H1 (cell line): ENCODE data around the gene BBS4. TPM values are rescaled to one million over a fixed set of nuclear protein-coding genes. Genes with fewer than 3 reads are reported as not detected.

Experiments used
- CTCF ChIA-PET: fragments of 300-600 bp; sonication (Branson Sonifier 250); formaldehyde crosslinking; loops from one replicate; lab custom pipeline; 2021; ENCODE audit not compliant: partially characterized antibody; lab: Charles Lee
- POLR2A ChIA-PET: fragments of 300-600 bp; sonication (Branson Sonifier 250); formaldehyde crosslinking; loops from one replicate; lab custom pipeline; 2021; ENCODE audit warnings: inconsistent platforms; ENCODE audit not compliant: partially characterized antibody; lab: Charles Lee
- DNase-seq, 2 experiments: peaks; one replicate each; pipeline versions ENCODE4 v3.0.0 to v3.0.0-alpha.2; 2010 to 2022; ENCODE audit warnings: low spot score in 2 of 2, low read depth in 1 of 2, mixed read lengths in 1 of 2
- FAIRE-seq: peaks from 2 replicates; lab custom pipeline; 2011; peaks lifted over from hg19 to GRCh38; lab: Jason Lieb, UNC
- H2AFZ ChIP-seq: 2 replicates; pipeline ENCODE4 v1.8.1; 2012; ENCODE audit warnings: low read length, inconsistent platforms
- H2AK5ac ChIP-seq: 2 replicates; pipeline ENCODE4 v1.6.1; 2013; ENCODE audit warnings: low read depth, low read length
- H2BK120ac ChIP-seq: replicated peaks from 2 replicates; pipeline ENCODE3; 2013; ENCODE audit warnings: low read depth, low read length, inconsistent platforms
- H2BK12ac ChIP-seq: 2 replicates; pipeline ENCODE4 v1.6.1; 2013; ENCODE audit warnings: low read depth, low read length
- H2BK15ac ChIP-seq: 2 replicates; pipeline ENCODE4 v1.6.1; 2013; ENCODE audit warnings: low read length
- H2BK20ac ChIP-seq: 2 replicates; pipeline ENCODE4 v1.6.1; 2013; ENCODE audit warnings: low read length
- H2BK5ac ChIP-seq: 2 replicates; pipeline ENCODE4 v1.6.1; 2013; ENCODE audit warnings: low read depth, low read length
- H3K14ac ChIP-seq: 2 replicates; pipeline ENCODE4 v1.6.1; 2013; ENCODE audit warnings: inconsistent platforms; ENCODE audit not compliant: insufficient read length
- H3K18ac ChIP-seq: 2 replicates; pipeline ENCODE4 v1.6.1; 2013; ENCODE audit warnings: low read length; ENCODE audit errors: extremely low read depth
- H3K23ac ChIP-seq: 2 replicates; pipeline ENCODE4 v1.6.1; 2013; ENCODE audit warnings: inconsistent platforms; ENCODE audit not compliant: insufficient read length
- H3K23me2 ChIP-seq: 2 replicates; pipeline ENCODE4 v1.6.1; 2013; ENCODE audit warnings: low read depth, low read length
- H3K27ac ChIP-seq: 2 replicates; pipeline ENCODE4 v1.6.1; 2011; ENCODE audit warnings: low read depth, low read length, inconsistent platforms
- H3K27me3 ChIP-seq, 4 experiments: replicated peaks in 1 of 4; 1 replicate in 1 of 4; 2 replicates in 3 of 4; pipeline versions ENCODE4 v1.6.1 to v1.8.1; 2011 to 2013; ENCODE audit warnings: low read length in 3 of 4, mild to moderate bottlenecking in 3 of 4, inconsistent platforms in 2 of 4, mixed read lengths in 2 of 4, moderate library complexity in 1 of 4; ENCODE audit not compliant: control insufficient read depth in 3 of 4, insufficient read depth in 3 of 4; ENCODE audit errors: extremely low read depth in 1 of 4
- H3K36me3 ChIP-seq, 4 experiments: 2 replicates each; pipeline versions ENCODE4 v1.6.1 to v1.8.1; 2011 to 2013; ENCODE audit warnings: mild to moderate bottlenecking in 4 of 4, low read length in 3 of 4, moderate library complexity in 2 of 4, control low read depth in 1 of 4, inconsistent platforms in 1 of 4; ENCODE audit not compliant: insufficient read depth in 4 of 4, control insufficient read depth in 2 of 4
- H3K4ac ChIP-seq: replicated peaks from 2 replicates; pipeline ENCODE3; 2013; ENCODE audit warnings: low read length, low read depth, mixed read lengths, inconsistent platforms; ENCODE audit not compliant: insufficient read length
- H3K4me1 ChIP-seq, 4 experiments: replicated peaks in 1 of 4; 1 replicate in 1 of 4; 2 replicates in 3 of 4; pipeline versions ENCODE4 v1.6.1 to v1.8.1; 2011 to 2013; ENCODE audit warnings: low read length in 3 of 4, inconsistent platforms in 2 of 4, mixed read lengths in 1 of 4; ENCODE audit not compliant: insufficient read depth in 4 of 4, control insufficient read depth in 3 of 4
- H3K4me2 ChIP-seq, 2 experiments: 2 replicates each; pipeline versions ENCODE4 v1.6.1 to v1.8.1; 2011 to 2013; ENCODE audit warnings: low read depth in 2 of 2, low read length in 2 of 2, control low read depth in 1 of 2, inconsistent platforms in 1 of 2, mild to moderate bottlenecking in 1 of 2; ENCODE audit not compliant: insufficient read depth in 1 of 2
- H3K4me3 ChIP-seq, 4 experiments: fragments of 200-600, 300-600 bp in 1 of 4; sonication (generic), shearing (Covaris generic), sonication (Bioruptor Twin) in 1 of 4; 2 replicates each; pipeline versions ENCODE4 v1.5.1 to v1.8.1; 2011 to 2016; ENCODE audit warnings: low read length in 4 of 4, low read depth in 3 of 4, control low read depth in 2 of 4, inconsistent platforms in 2 of 4, mild to moderate bottlenecking in 2 of 4, mixed read lengths in 1 of 4, moderate library complexity in 1 of 4; ENCODE audit not compliant: insufficient read depth in 2 of 4; ENCODE audit errors: extremely low read depth in 1 of 4
- H3K56ac ChIP-seq: replicated peaks from 2 replicates; pipeline ENCODE3; 2013; ENCODE audit warnings: low read depth, mild to moderate bottlenecking, mixed read lengths, low read length, inconsistent platforms; ENCODE audit not compliant: insufficient read length
- H3K79me1 ChIP-seq: 2 replicates; pipeline ENCODE4 v1.6.1; 2013; ENCODE audit warnings: low read depth, low read length, control low read depth
- H3K79me2 ChIP-seq, 2 experiments: 2 replicates each; pipeline versions ENCODE4 v1.6.1 to v1.8.1; 2012 to 2013; ENCODE audit warnings: low read length in 2 of 2, mild to moderate bottlenecking in 2 of 2, inconsistent platforms in 1 of 2; ENCODE audit not compliant: insufficient read depth in 2 of 2, control insufficient read depth in 1 of 2
- H3K9ac ChIP-seq, 4 experiments: replicated peaks in 1 of 4; 1 replicate in 1 of 4; 2 replicates in 3 of 4; pipeline versions ENCODE4 v1.6.1 to v1.8.1; 2011 to 2013; ENCODE audit warnings: low read depth in 3 of 4, low read length in 3 of 4, control low read depth in 2 of 4, mild to moderate bottlenecking in 2 of 4, moderate library complexity in 2 of 4, inconsistent platforms in 1 of 4; ENCODE audit errors: extremely low read depth in 1 of 4
- H3K9me3 ChIP-seq, 2 experiments: 2 replicates each; pipeline versions ENCODE4 v1.6.1 to v1.8.1; 2012 to 2013; ENCODE audit warnings: mild to moderate bottlenecking in 2 of 2, moderate library complexity in 2 of 2, control low read depth in 1 of 2, inconsistent platforms in 1 of 2, low read depth in 1 of 2, low read length in 1 of 2, mixed read lengths in 1 of 2; ENCODE audit not compliant: insufficient read depth in 2 of 2
- H4K20me1 ChIP-seq, 2 experiments: replicated peaks in 1 of 2; 2 replicates each; pipeline versions ENCODE3 to v1.8.1; 2011 to 2013; ENCODE audit warnings: inconsistent platforms in 2 of 2, low read length in 2 of 2, mild to moderate bottlenecking in 1 of 2; ENCODE audit not compliant: insufficient read depth in 2 of 2, control insufficient read depth in 1 of 2
- H4K5ac ChIP-seq: 2 replicates; pipeline ENCODE4 v1.6.1; 2013; ENCODE audit warnings: low read length, low read depth, mixed read lengths, inconsistent platforms; ENCODE audit not compliant: insufficient read length
- H4K8ac ChIP-seq: 2 replicates; pipeline ENCODE4 v1.8.0; 2013; ENCODE audit warnings: mild to moderate bottlenecking, moderate library complexity, low read length, inconsistent platforms; ENCODE audit not compliant: insufficient read depth; ENCODE audit errors: extremely low read depth
- H4K91ac ChIP-seq: replicated peaks from 2 replicates; pipeline ENCODE3; 2013; ENCODE audit warnings: low read length, mixed read lengths, inconsistent platforms; ENCODE audit not compliant: insufficient read length
- CHD2 ChIP-seq: IDR thresholded peaks from 2 replicates; pipeline ENCODE4 v1.6.1; 2012; ENCODE audit warnings: low read length, improper control_type of control experiment
- EGR1 ChIP-seq: IDR thresholded peaks from 2 replicates; pipeline ENCODE4 v1.6.1; 2011; ENCODE audit warnings: low read depth, low read length, borderline replicate concordance
- EZH2 ChIP-seq: fragments of 200-600 bp; sonication (generic); IDR thresholded peaks from 2 replicates; pipeline ENCODE4 v1.7.1; 2012; ENCODE audit warnings: low read depth, mild to moderate bottlenecking, moderate library complexity, low read length, inconsistent platforms; ENCODE audit not compliant: severe bottlenecking
- GABPA ChIP-seq: IDR thresholded peaks from 2 replicates; pipeline ENCODE4 v1.6.1; 2011; ENCODE audit warnings: mild to moderate bottlenecking, low read length, moderate library complexity, borderline replicate concordance; ENCODE audit not compliant: insufficient read depth
- GTF2F1 ChIP-seq: IDR thresholded peaks from 2 replicates; pipeline ENCODE4 v1.6.1; 2012; ENCODE audit warnings: low read depth, low read length, improper control_type of control experiment, borderline replicate concordance
- HDAC2 ChIP-seq, 2 experiments: fragments of 300-600 bp in 1 of 2; sonication (generic) in 1 of 2; IDR thresholded peaks; 2 replicates each; pipeline ENCODE4 v1.6.1; 2011 to 2012; ENCODE audit warnings: low read depth in 2 of 2, low read length in 2 of 2, mild to moderate bottlenecking in 2 of 2, moderate library complexity in 2 of 2, borderline replicate concordance in 1 of 2, inconsistent platforms in 1 of 2
- HDAC6 ChIP-seq: IDR thresholded peaks from one replicate; pipeline ENCODE4 v1.7.1; 2012; ENCODE audit warnings: low read depth, mild to moderate bottlenecking, inconsistent platforms, low read length, moderate library complexity
- JUND ChIP-seq: IDR thresholded peaks from 2 replicates; pipeline ENCODE4 v1.6.1; 2011; ENCODE audit warnings: mild to moderate bottlenecking, improper control_type of control experiment, low read length
- SAP30 ChIP-seq: fragments of 300-600 bp; sonication (generic); IDR thresholded peaks from 2 replicates; pipeline ENCODE4 v1.7.1; 2012; ENCODE audit warnings: low read length, moderate library complexity, mild to moderate bottlenecking, inconsistent platforms; ENCODE audit not compliant: insufficient read depth, insufficient replicate concordance
- TAF1 ChIP-seq: IDR thresholded peaks from 2 replicates; pipeline ENCODE4 v1.6.1; 2011; ENCODE audit warnings: mild to moderate bottlenecking, low read depth, low read length
- WGBS, 2 experiments: shearing (Covaris generic) in 1 of 2; methylation state at CpG; one replicate each; pipeline versions ENCODE4 v1.1.6 to v1.1.7; 2013 to 2015; ENCODE audit warnings: low lambda C conversion rate in 2 of 2, mixed read lengths in 2 of 2, inconsistent platforms in 1 of 2, low coverage in 1 of 2, missing lambda C conversion rate in 1 of 2; ENCODE audit not compliant: insufficient replicate concordance in 2 of 2, insufficient coverage in 1 of 2, insufficient read length in 1 of 2; ENCODE audit errors: extremely low coverage in 1 of 2, missing lambda C conversion rate in 1 of 2; 5-methylcytosine and 5-hydroxymethylcytosine counted together
- polyA plus RNA-seq, 7 experiments: library from polyadenylated mRNA; depleted of rRNA in 3 of 7; stranded (reverse) in 5 of 7; unstranded in 2 of 7; fragments of >200 nt in 5 of 7; fragments of 200-250 nt in 2 of 7; gene quantifications; 1 replicate in 5 of 7; 2 replicates in 1 of 7; 4 replicates in 1 of 7; pipeline versions ENCODE4 v1.2.1 to v1.2.3, GENCODE V29; 2011 to 2013; ENCODE audit warnings: missing spikeins in 2 of 7, mixed read lengths in 2 of 7
- total RNA-seq: library from RNA; stranded (reverse); fragmentation: NEBNext Ultra II Directional; extraction: Animal tissue kit (Norgen Biotek cat#: 25700); gene quantifications from 2 replicates; pipeline ENCODE4 v1.2.1, GENCODE V29; 2021
- TF ChIP-seq, protein P1 (sequence below), 3 experiments: IDR thresholded peaks; 1 replicate in 2 of 3; 2 replicates in 1 of 3; pipeline versions ENCODE4 v1.5.1 to v1.6.1; 2011; ENCODE audit warnings: low read length in 3 of 3, mild to moderate bottlenecking in 3 of 3, inconsistent platforms in 2 of 3, low read depth in 1 of 3, moderate library complexity in 1 of 3; ENCODE audit not compliant: insufficient read depth in 1 of 3; ENCODE audit errors: control extremely low read depth in 1 of 3

Gene BBS4
- total and polyA plus RNA-seq, 2 of the 8 experiments (the other 6 are each of a cell fraction or from before 2014, with no cell fraction given), result 17.4 to 24.1 TPM

DNA sequence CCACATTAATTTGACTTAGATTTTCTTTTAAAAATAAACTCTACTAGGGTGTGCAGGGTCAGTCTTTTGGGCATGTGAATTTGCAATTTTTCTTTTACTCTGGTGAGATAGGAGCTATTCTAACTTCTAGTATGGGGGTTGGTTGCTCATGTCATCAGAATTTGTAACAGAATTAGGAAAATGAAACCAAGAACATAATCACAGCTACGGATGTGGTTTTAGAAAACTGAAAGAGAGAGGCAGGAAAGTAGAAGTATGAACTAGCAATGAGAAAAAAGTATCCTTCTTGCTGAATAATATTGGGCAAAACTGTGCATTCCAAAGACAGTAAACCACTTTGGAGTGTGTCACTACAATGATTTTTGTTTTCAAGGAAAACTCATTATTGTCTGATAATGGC is 54.2 kb downstream of the BBS4 start:
- Histone ChIP-seq H4K20me1 (no peaks in the 10 kb centered on the region), H3K9me3 (peaks cover 2 to 4% of the 10 kb centered on the region in 2 experiments; a peak in 2 of 4 replicates), H3K27ac (no peak overlapping the region), H3K4me1 (no peaks in the 10 kb centered on the region), H3K9ac (no peak overlapping the region), H3K23ac (no peak overlapping the region), H3K4ac (no peak overlapping the region), H3K14ac (no peak overlapping the region), H3K79me1 (no peaks in the 10 kb centered on the region), H3K36me3 (peaks cover 5 to 30% (median 20%) of the 10 kb centered on the region in 4 experiments), H2BK12ac (no peak overlapping the region), H4K91ac (no peak overlapping the region), H3K27me3 (no peaks in the 10 kb centered on the region), H3K18ac (no peak overlapping the region), H2BK15ac (no peak overlapping the region), H4K5ac (no peak overlapping the region), H3K4me3 (no peak overlapping the region), H2AFZ (no peak overlapping the region), H3K79me2 (no peaks in the 10 kb centered on the region), H3K56ac (no peak overlapping the region), H2BK20ac (no peak overlapping the region), H2BK120ac (no peak overlapping the region), H3K4me2 (no peak overlapping the region), H4K8ac (no peak overlapping the region), H3K23me2 (no peaks in the 10 kb centered on the region), H2BK5ac (no peak overlapping the region), H2AK5ac (no peak overlapping the region)
- no peak for DNase-seq
- WGBS, 2 experiments, result 60% methylated on average over 1 of the region's 1 CpG; no CpG with 5 or more reads in 1 of the 2 experiments
- POLR2A ChIA-PET, result interaction anchor here (1.8 kb wide), 1 partner anchor 10 kb away, joined by 4 read pairs; no protein-coding TSS in a partner anchor
- CTCF ChIA-PET, result interaction anchor here (0.7 kb wide), 1 partner anchor 534 kb away, joined by 3 read pairs; no protein-coding TSS in a partner anchor
- FAIRE-seq, result no peak
- TF ChIP-seq GTF2F1 (no peak), EZH2 (no peak), GABPA (no peak), HDAC2 (IDR thresholded peaks at IDR 0.05; ENCODE audit: borderline replicate concordance in 1 of 2, low read depth in 2 of 2, low read length in 2 of 2) (no peak), CHD2 (no peak), JUND (no peak), EGR1 (no peak), TAF1 (no peak), HDAC6 (no peak), SAP30 (no peak)
- TF ChIP-seq, protein P1, sequence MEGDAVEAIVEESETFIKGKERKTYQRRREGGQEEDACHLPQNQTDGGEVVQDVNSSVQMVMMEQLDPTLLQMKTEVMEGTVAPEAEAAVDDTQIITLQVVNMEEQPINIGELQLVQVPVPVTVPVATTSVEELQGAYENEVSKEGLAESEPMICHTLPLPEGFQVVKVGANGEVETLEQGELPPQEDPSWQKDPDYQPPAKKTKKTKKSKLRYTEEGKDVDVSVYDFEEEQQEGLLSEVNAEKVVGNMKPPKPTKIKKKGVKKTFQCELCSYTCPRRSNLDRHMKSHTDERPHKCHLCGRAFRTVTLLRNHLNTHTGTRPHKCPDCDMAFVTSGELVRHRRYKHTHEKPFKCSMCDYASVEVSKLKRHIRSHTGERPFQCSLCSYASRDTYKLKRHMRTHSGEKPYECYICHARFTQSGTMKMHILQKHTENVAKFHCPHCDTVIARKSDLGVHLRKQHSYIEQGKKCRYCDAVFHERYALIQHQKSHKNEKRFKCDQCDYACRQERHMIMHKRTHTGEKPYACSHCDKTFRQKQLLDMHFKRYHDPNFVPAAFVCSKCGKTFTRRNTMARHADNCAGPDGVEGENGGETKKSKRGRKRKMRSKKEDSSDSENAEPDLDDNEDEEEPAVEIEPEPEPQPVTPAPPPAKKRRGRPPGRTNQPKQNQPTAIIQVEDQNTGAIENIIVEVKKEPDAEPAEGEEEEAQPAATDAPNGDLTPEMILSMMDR (IDR thresholded peaks at IDR 0.05; ENCODE audit: control extremely low read depth in 1 of 3, insufficient read depth in 1 of 3, low read depth in 1 of 3, low read length in 3 of 3), result no peak
